22Rv1 (cell line): ENCODE measurements around the gene RNFT2.

Experiments used
- CTCF ChIP-seq: fragments of 450-650 bp; IDR thresholded peaks from 2 replicates; pipeline ENCODE4 v1.5.1; 2017; ENCODE audit warnings: mild to moderate bottlenecking
- ZFX ChIP-seq: fragments of 450-650 bp; IDR thresholded peaks from 2 replicates; pipeline ENCODE4 v1.6.1; 2017; ENCODE audit warnings: antibody characterized with exemption, borderline replicate concordance

- no peak for TF ChIP-seq CTCF
- TF ChIP-seq ZFX: no peak
Measured at GRCh38 chr12:116726694-116727093, 11.4 kb upstream of the RNFT2 start.
